Smooth muscle cell (in vitro differentiated cells): ENCODE results near the gene IL27RA. TPM values are rescaled to one million over a fixed set of nuclear protein-coding genes. Genes with fewer than 3 reads are reported as not detected.

Source experiments
- DNase-seq: peaks from one replicate; lab custom pipeline; 2025; ENCODE audit not compliant: unreplicated experiment; lab: John Stamatoyannopoulos, UW
- H2AFZ ChIP-seq: fragments of 200-600 bp; sonication (generic); 2 replicates; pipeline ENCODE4 v1.6.0; 2016; ENCODE audit warnings: antibody characterized with exemption, low read depth, mild to moderate bottlenecking
- H3F3A ChIP-seq: fragments of 200-600 bp; sonication (generic); 2 replicates; pipeline ENCODE4 v1.6.0; 2017; ENCODE audit warnings: antibody characterized with exemption, low read depth
- H3K27ac ChIP-seq: fragments of 200-600 bp; sonication (generic); 2 replicates; pipeline ENCODE4 v1.5.1; 2016; ENCODE audit warnings: low read depth, mild to moderate bottlenecking
- H3K27me3 ChIP-seq: fragments of 200-600 bp; sonication (generic); 2 replicates; pipeline ENCODE4 v1.6.1; 2016; ENCODE audit warnings: low read depth, mild to moderate bottlenecking
- H3K36me3 ChIP-seq: fragments of 200-600 bp; sonication (generic); 2 replicates; pipeline ENCODE4 v1.5.1; 2016; ENCODE audit warnings: low read depth
- H3K4me1 ChIP-seq: fragments of 200-600 bp; sonication (generic); 2 replicates; pipeline ENCODE4 v1.5.1; 2016; ENCODE audit warnings: low read depth
- H3K4me2 ChIP-seq: fragments of 200-600 bp; sonication (generic); 2 replicates; pipeline ENCODE4 v1.6.0; 2016; ENCODE audit warnings: mild to moderate bottlenecking
- H3K4me3 ChIP-seq: fragments of 200-600 bp; sonication (generic); 2 replicates; pipeline ENCODE4 v1.5.1; 2016; ENCODE audit warnings: mild to moderate bottlenecking
- H3K79me2 ChIP-seq: fragments of 200-600 bp; sonication (generic); 2 replicates; pipeline ENCODE4 v1.6.0; 2016; ENCODE audit warnings: low read depth, mild to moderate bottlenecking
- H3K9ac ChIP-seq: fragments of 200-600 bp; sonication (generic); 2 replicates; pipeline ENCODE4 v1.6.0; 2016; ENCODE audit warnings: low read depth
- H3K9me3 ChIP-seq: fragments of 200-600 bp; sonication (generic); replicated peaks from 2 replicates; pipeline ENCODE4 v1.5.1; 2016; ENCODE audit warnings: low read depth
- H4K20me1 ChIP-seq: fragments of 200-600 bp; sonication (generic); 2 replicates; pipeline ENCODE4 v1.6.0; 2016; ENCODE audit warnings: low read depth
- CTCF ChIP-seq: fragments of 200-600 bp; sonication (generic); IDR thresholded peaks from 2 replicates; pipeline ENCODE4 v1.5.1; 2017; ENCODE audit warnings: borderline replicate concordance, mild to moderate bottlenecking, antibody characterized with exemption; ENCODE audit not compliant: insufficient read depth, poor library complexity, severe bottlenecking
- WGBS: methylation state at CpG from one replicate; pipeline ENCODE4 v1.1.7; 2016; ENCODE audit warnings: low lambda C conversion rate; 5-methylcytosine and 5-hydroxymethylcytosine counted together
- polyA plus RNA-seq: library from polyadenylated mRNA; unstranded; fragments of >200 nt; fragmentation: Nextera tagmentation; extraction: Ambion mirVana; gene quantifications from 2 replicates; pipeline ENCODE4 v1.2.1, GENCODE V29; 2016
- total RNA-seq: library from RNA; depleted of rRNA; stranded (reverse); fragments of >200 nt; gene quantifications from 2 replicates; pipeline ENCODE4 v1.2.3, GENCODE V29; 2014

IL27RA gene
- total and polyA plus RNA-seq, 2 experiments from 2014 or later = 3.1 to 3.8 TPM

GRCh38 chr19:14027856-14028450 lies 3.6 kb upstream of the IL27RA start, which contains the start of gene RLN3:
Gene RLN3 (plus strand): TSS chr19:14028148. CDS start chr19:14028205, 57 bp downstream.
- Histone ChIP-seq H3F3A (no peaks in the 10 kb centered on the region), H3K4me2 (no peak within 1 kb of the TSS), H3K9ac (no peak within 1 kb of the TSS), H3K4me3 (no peak within 1 kb of the TSS), H3K79me2 (no peaks in the 10 kb centered on the region), H3K4me1 (peaks cover 9% of the 10 kb centered on the region), H3K36me3 (no peaks in the 10 kb centered on the region), H4K20me1 (no peaks in the 10 kb centered on the region), H3K27ac (no peak within 1 kb of the TSS), H2AFZ (no peak within 1 kb of the TSS), H3K27me3 (no peaks in the 10 kb centered on the region), H3K9me3 (no peaks in the 10 kb centered on the region)
- no peak for DNase-seq
- no peak for TF ChIP-seq CTCF
- WGBS = 93% methylated on average over 24 of the region's 24 CpGs

DNA sequence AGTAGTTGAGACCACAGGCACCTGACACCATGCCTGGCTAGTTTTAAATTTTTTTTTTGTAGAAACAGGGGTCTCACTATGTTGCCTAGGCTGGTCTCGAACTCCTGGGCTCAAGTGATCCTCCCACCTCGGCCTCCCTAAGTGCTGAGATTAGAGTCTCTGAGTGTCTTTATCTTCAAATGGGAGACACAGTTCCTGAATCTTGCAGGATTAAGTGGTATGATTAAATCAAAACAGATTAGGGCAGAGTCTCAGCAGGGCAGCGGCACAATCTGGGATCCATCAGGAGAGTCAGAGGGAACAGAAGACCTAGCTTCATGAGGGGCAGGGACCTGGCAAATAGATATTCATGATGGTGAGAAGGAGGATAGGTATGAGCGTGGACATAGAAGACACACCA lies 2.7 kb upstream of the IL27RA start:
- no peaks in the 10 kb centered on the region for H3K36me3 ChIP-seq
- WGBS = 79% methylated on average over 4 of the region's 4 CpGs
- DNase-seq = no peak
- H3K4me1 ChIP-seq = peaks cover 9% of the 10 kb centered on the region
- H3K9ac ChIP-seq = no peak overlapping the region
- no peaks in the 10 kb centered on the region for H3F3A ChIP-seq
- no peaks in the 10 kb centered on the region for H3K27me3 ChIP-seq
- H3K79me2 ChIP-seq = no peaks in the 10 kb centered on the region
- no peak overlapping the region for H3K4me3 ChIP-seq
- H3K9me3 ChIP-seq = no peaks in the 10 kb centered on the region
- no peak for TF ChIP-seq CTCF
- no peaks in the 10 kb centered on the region for H4K20me1 ChIP-seq
- no peak overlapping the region for H2AFZ ChIP-seq
- no peak overlapping the region for H3K4me2 ChIP-seq
- no peak overlapping the region for H3K27ac ChIP-seq

GRCh38 chr19:14030997-14031718 lies 404 bp upstream of the IL27RA start:
- no peak for TF ChIP-seq CTCF
- Histone ChIP-seq H3K4me1 (peaks cover 9% of the 10 kb centered on the region), H3K4me2 (peak overlapping the region; percentile 97), H4K20me1 (no peaks in the 10 kb centered on the region), H3K79me2 (no peaks in the 10 kb centered on the region), H3K36me3 (no peaks in the 10 kb centered on the region), H2AFZ (peak overlapping the region; percentile 99), H3K27me3 (no peaks in the 10 kb centered on the region), H3K27ac (no peak overlapping the region), H3K9ac (no peak overlapping the region), H3F3A (no peaks in the 10 kb centered on the region), H3K9me3 (no peaks in the 10 kb centered on the region), H3K4me3 (peak overlapping the region; percentile 71)
- WGBS = 53% methylated on average over 11 of the region's 20 CpGs
- DNase-seq = no peak
